ENCODE results near the gene ARMC9. TPM values are rescaled to one million over a fixed set of nuclear protein-coding genes. Genes with fewer than 3 reads are reported as not detected.

Gene ARMC9
- total RNA-seq, 2 donors from 2014 or later = 41.7 to 51.5 TPM

- H3K27me3 Mint-ChIP-seq (ENCODE audit: insufficient read depth) = no peaks in the 10 kb centered on the region
- no peak overlapping the region for H3K27ac Mint-ChIP-seq
- no peaks in the 10 kb centered on the region for H3K9me3 Mint-ChIP-seq
- WGBS, 2 experiments (ENCODE audit: insufficient coverage in 1 of 2, insufficient read length in 1 of 2) = 84 to 88% methylated on average over 1 to 2 of the region's 2 CpGs
- no peak for DNase-seq
- H3K36me3 ChIP-seq (ENCODE audit: control insufficient read depth, insufficient read depth, low read length) = peaks cover 62% of the 10 kb centered on the region
- no peak overlapping the region for H3K4me3 ChIP-seq (ENCODE audit: low read length)
- H3K27ac ChIP-seq (ENCODE audit: low read depth, low read length) = no peak overlapping the region
- H3K27me3 ChIP-seq (ENCODE audit: control insufficient read depth, insufficient read depth, low read length, poor library complexity, severe bottlenecking) = no peaks in the 10 kb centered on the region
- no peaks in the 10 kb centered on the region for H3K4me1 ChIP-seq (ENCODE audit: control insufficient read depth, insufficient read depth, low read length)
- H3K36me3 Mint-ChIP-seq (ENCODE audit: low read depth) = peaks cover 56% of the 10 kb centered on the region
- no peak overlapping the region for H3K9ac ChIP-seq (ENCODE audit: extremely low read depth, low read length, poor library complexity, severe bottlenecking)
- no peak for TF ChIP-seq CTCF (conservative IDR thresholded peaks at IDR 0.05)
- no peaks in the 10 kb centered on the region for H3K4me1 Mint-ChIP-seq
- H3K4me3 Mint-ChIP-seq = no peak overlapping the region
- no peaks in the 10 kb centered on the region for H3K9me3 ChIP-seq (ENCODE audit: control insufficient read depth, low read length)
These were observed 13.1 kb downstream of the ARMC9 start for GRCh38 chr2:231211486-231211885.

GRCh38 chr2:231212329-231212845, 14.0 kb downstream of the ARMC9 start:
- 96% methylated on average over 5 to 6 of the region's 6 CpGs for WGBS, 2 experiments (ENCODE audit: insufficient coverage in 1 of 2, insufficient read length in 1 of 2)
- Histone ChIP-seq H3K4me1 (ENCODE audit: control insufficient read depth, insufficient read depth, low read length) (no peaks in the 10 kb centered on the region), H3K4me3 (ENCODE audit: low read length) (no peak overlapping the region), H3K9ac (ENCODE audit: extremely low read depth, low read length, poor library complexity, severe bottlenecking) (no peak overlapping the region), H3K27ac (ENCODE audit: low read depth, low read length) (no peak overlapping the region), H3K9me3 (ENCODE audit: control insufficient read depth, low read length) (no peaks in the 10 kb centered on the region), H3K27me3 (ENCODE audit: control insufficient read depth, insufficient read depth, low read length, poor library complexity, severe bottlenecking) (no peaks in the 10 kb centered on the region), H3K36me3 (ENCODE audit: control insufficient read depth, insufficient read depth, low read length) (peaks cover 71% of the 10 kb centered on the region)
- Mint-ChIP-seq H3K4me1 (no peaks in the 10 kb centered on the region), H3K36me3 (ENCODE audit: low read depth) (peaks cover 58% of the 10 kb centered on the region), H3K27ac (no peak overlapping the region), H3K27me3 (ENCODE audit: insufficient read depth) (no peaks in the 10 kb centered on the region), H3K9me3 (no peaks in the 10 kb centered on the region), H3K4me3 (no peak overlapping the region)
- no peak for TF ChIP-seq CTCF (conservative IDR thresholded peaks at IDR 0.05)
- DNase-seq = no peak

- Histone ChIP-seq H3K4me3 (ENCODE audit: low read length) (no peak overlapping the region), H3K27me3 (ENCODE audit: control insufficient read depth, insufficient read depth, low read length, poor library complexity, severe bottlenecking) (no peaks in the 10 kb centered on the region), H3K27ac (ENCODE audit: low read depth, low read length) (no peak overlapping the region), H3K9ac (ENCODE audit: extremely low read depth, low read length, poor library complexity, severe bottlenecking) (no peak overlapping the region), H3K4me1 (ENCODE audit: control insufficient read depth, insufficient read depth, low read length) (no peaks in the 10 kb centered on the region), H3K9me3 (ENCODE audit: control insufficient read depth, low read length) (peaks cover 1% of the 10 kb centered on the region), H3K36me3 (ENCODE audit: control insufficient read depth, insufficient read depth, low read length) (peaks cover 73% of the 10 kb centered on the region)
- peaks cover 63% of the 10 kb centered on the region for H3K36me3 Mint-ChIP-seq (ENCODE audit: low read depth)
- no peaks in the 10 kb centered on the region for H3K9me3 Mint-ChIP-seq
- DNase-seq = no peak
- no peaks in the 10 kb centered on the region for H3K27me3 Mint-ChIP-seq (ENCODE audit: insufficient read depth)
- WGBS, 2 experiments (ENCODE audit: insufficient coverage in 1 of 2, insufficient read length in 1 of 2) = 92 to 94% methylated on average over 2 to 6 of the region's 6 CpGs
- no peak overlapping the region for H3K27ac Mint-ChIP-seq
- no peak overlapping the region for H3K4me3 Mint-ChIP-seq
- no peaks in the 10 kb centered on the region for H3K4me1 Mint-ChIP-seq
- no peak for TF ChIP-seq CTCF (conservative IDR thresholded peaks at IDR 0.05)
These were observed 15.7 kb downstream of the ARMC9 start for GRCh38 chr2:231213931-231214642.
